Skin epidermis (tissue), 12 donors: ENCODE measurements around the gene PADI1.

ENCODE experiments used
- H3K27ac ChIP-seq, 21 experiments: fragments of 200-600 bp; sonication (generic) in 11 of 21; one replicate each; pipeline ENCODE4 v1.5.0; 2020; ENCODE audit warnings: mild to moderate bottlenecking in 3 of 21, inconsistent platforms in 2 of 21, moderate library complexity in 2 of 21
- H3K4me3 ChIP-seq, 7 experiments: fragments of 200-600 bp; sonication (generic) in 2 of 7; one replicate each; pipeline ENCODE4 v1.5.0; 2020; ENCODE audit warnings: inconsistent platforms in 2 of 7, mild to moderate bottlenecking in 2 of 7, moderate library complexity in 1 of 7

PADI1 gene

GRCh38 chr1:17204546-17205440 lies at the start of gene PADI1:
Gene PADI1 (plus strand): TSS chr1:17205128. CDS start chr1:17205218, 90 bp downstream.
- H3K27ac ChIP-seq, result peak within 1 kb of the TSS in 4 of 21 experiments; percentile 23 to 57 (median 50)
- no peak within 1 kb of the TSS for H3K4me3 ChIP-seq

- Histone ChIP-seq H3K4me3 (no peak overlapping the region), H3K27ac (no peak overlapping the region)
These were observed 49.5 kb upstream of the PADI1 start for GRCh38 chr1:17155257-17155920.

- Histone ChIP-seq H3K27ac (no peak overlapping the region), H3K4me3 (no peak overlapping the region)
These were observed 48.8 kb upstream of the PADI1 start for GRCh38 chr1:17156108-17156507.

GRCh38 chr1:17158961-17159360 lies 46.0 kb upstream of the PADI1 start:
- H3K4me3 ChIP-seq, result no peak overlapping the region

GRCh38 chr1:17161137-17161740 lies 43.7 kb upstream of the PADI1 start:
- Histone ChIP-seq H3K4me3 (no peak overlapping the region), H3K27ac (no peak overlapping the region)

More at GRCh38 chr1:17158961-17159360, 46.0 kb upstream of the PADI1 start:
- no peak overlapping the region for H3K27ac ChIP-seq

- H3K4me3 ChIP-seq, result no peak overlapping the region
These were observed 42.8 kb upstream of the PADI1 start for GRCh38 chr1:17161926-17162800.

GRCh38 chr1:17162941-17163340 lies 42.0 kb upstream of the PADI1 start:
- H3K27ac ChIP-seq, result no peak overlapping the region
- no peak overlapping the region for H3K4me3 ChIP-seq

More at GRCh38 chr1:17161926-17162800, 42.8 kb upstream of the PADI1 start:
- no peak overlapping the region for H3K27ac ChIP-seq

- H3K27ac ChIP-seq, result no peak overlapping the region
- no peak overlapping the region for H3K4me3 ChIP-seq
These were observed 41.6 kb upstream of the PADI1 start for GRCh38 chr1:17163371-17163770.

GRCh38 chr1:17163789-17164666 lies 40.9 kb upstream of the PADI1 start:
- H3K4me3 ChIP-seq, result no peak overlapping the region
- H3K27ac ChIP-seq, result no peak overlapping the region

- no peak overlapping the region for H3K27ac ChIP-seq
These were observed 39.1 kb upstream of the PADI1 start for GRCh38 chr1:17165823-17166222.

GRCh38 chr1:17167041-17167785 lies 37.7 kb upstream of the PADI1 start:
- H3K4me3 ChIP-seq, result no peak overlapping the region
- no peak overlapping the region for H3K27ac ChIP-seq

More at GRCh38 chr1:17165823-17166222, 39.1 kb upstream of the PADI1 start:
- H3K4me3 ChIP-seq, result no peak overlapping the region

- H3K27ac ChIP-seq, result no peak overlapping the region
- no peak overlapping the region for H3K4me3 ChIP-seq
These were observed 37.2 kb upstream of the PADI1 start for GRCh38 chr1:17167786-17168090.

GRCh38 chr1:17168091-17168876 lies 36.6 kb upstream of the PADI1 start:
- H3K4me3 ChIP-seq, result no peak overlapping the region
- H3K27ac ChIP-seq, result no peak overlapping the region

GRCh38 chr1:17170571-17170970 lies 34.4 kb upstream of the PADI1 start:
- H3K27ac ChIP-seq, result no peak overlapping the region
- no peak overlapping the region for H3K4me3 ChIP-seq

GRCh38 chr1:17173217-17173616 lies 31.7 kb upstream of the PADI1 start:
- H3K4me3 ChIP-seq, result no peak overlapping the region
- no peak overlapping the region for H3K27ac ChIP-seq

- Histone ChIP-seq H3K4me3 (no peak overlapping the region), H3K27ac (no peak overlapping the region)
These were observed 28.4 kb upstream of the PADI1 start for GRCh38 chr1:17176306-17177061.

- H3K27ac ChIP-seq, result no peak overlapping the region
- H3K4me3 ChIP-seq, result no peak overlapping the region
These were observed 27.3 kb upstream of the PADI1 start for GRCh38 chr1:17177651-17178050.
